CD1c-positive myeloid dendritic cell (primary cell): ENCODE data around the gene MIB1.

Source experiments
- DNase-seq: peaks from one replicate; pipeline ENCODE4 v3.0.0-alpha.2; 2016; ENCODE audit errors: extremely low spot score

Gene MIB1

GRCh38 chr18:21815101-21815500 lies 74.5 kb downstream of the MIB1 start:
- DNase-seq, result no peak

- DNase-seq, result no peak
Measured at GRCh38 chr18:21820033-21820810, 79.6 kb downstream of the MIB1 start.

DNA sequence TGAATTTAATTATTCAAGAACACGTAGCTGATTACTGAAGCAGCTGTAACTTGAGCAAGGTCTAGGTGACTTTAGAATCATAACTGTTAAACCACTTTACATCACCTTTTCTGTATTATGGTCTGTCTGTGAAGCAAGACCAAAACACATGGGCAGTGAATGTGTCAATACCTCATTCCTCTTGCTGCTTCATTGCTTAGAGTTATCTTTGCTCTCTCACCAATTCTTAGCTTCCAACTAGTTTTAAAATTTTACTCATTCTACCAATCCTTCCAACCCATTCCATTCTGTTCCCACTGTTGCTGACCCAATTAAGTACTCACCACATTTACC lies 80.2 kb downstream of the MIB1 start:
- DNase-seq, result no peak

GRCh38 chr18:21823848-21824247 lies 83.3 kb downstream of the MIB1 start:
- DNase-seq, result no peak

GRCh38 chr18:21826196-21826595 lies 85.6 kb downstream of the MIB1 start:
- no peak for DNase-seq

DNA sequence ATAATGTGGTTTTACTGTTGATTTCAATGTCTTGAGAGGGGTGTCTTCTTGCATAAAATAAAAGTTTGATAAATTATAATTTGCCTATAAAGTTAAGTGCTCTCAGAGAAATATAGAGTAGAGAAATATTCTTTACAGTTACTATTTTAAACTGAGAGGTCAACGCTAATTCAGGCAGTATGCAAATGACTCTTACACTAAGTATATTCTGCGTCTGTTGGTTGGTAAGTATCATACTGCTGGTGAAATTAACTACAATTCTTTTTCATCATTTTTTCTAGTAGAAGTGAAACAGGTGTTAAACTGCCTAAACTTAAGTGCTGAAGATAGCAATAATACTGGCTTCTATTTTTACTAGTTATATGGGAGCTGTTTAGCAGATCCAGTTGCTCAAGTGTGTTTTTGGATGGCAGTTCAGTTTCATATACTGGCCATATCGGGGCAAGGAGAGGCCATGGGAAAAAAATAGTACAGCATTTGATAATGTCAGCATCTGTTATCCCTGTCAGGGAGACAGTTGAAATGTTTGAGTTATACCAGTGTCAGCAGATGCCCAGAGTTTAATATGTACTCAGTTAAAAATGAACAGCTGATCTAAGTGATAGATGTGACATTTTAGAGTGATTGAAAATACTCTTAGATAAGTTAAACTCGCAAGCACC lies 86.2 kb downstream of the MIB1 start:
- DNase-seq, result no peak

- no peak for DNase-seq
Measured at GRCh38 chr18:21830532-21830931, 89.9 kb downstream of the MIB1 start.

DNA sequence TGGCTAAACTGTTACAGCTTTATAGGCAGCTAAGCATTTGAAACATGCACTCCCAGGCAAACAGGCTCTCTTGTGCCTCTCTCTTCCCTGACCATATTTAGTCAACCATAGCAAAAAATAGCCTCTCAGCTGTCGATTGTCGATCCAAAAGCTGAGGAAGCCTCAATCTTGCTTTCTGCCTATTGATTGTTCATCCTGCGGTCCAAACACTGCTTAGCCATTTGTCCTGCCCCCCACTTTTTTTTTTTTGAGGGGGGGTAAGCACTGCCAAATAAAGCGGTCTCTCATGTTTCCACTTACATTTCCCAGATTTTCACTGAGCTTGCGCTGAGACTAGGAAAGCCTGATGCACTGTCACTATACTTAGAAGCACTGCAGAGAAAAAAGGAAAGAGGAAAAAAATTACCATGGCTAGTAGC lies 90.8 kb downstream of the MIB1 start:
- DNase-seq, result no peak

DNA sequence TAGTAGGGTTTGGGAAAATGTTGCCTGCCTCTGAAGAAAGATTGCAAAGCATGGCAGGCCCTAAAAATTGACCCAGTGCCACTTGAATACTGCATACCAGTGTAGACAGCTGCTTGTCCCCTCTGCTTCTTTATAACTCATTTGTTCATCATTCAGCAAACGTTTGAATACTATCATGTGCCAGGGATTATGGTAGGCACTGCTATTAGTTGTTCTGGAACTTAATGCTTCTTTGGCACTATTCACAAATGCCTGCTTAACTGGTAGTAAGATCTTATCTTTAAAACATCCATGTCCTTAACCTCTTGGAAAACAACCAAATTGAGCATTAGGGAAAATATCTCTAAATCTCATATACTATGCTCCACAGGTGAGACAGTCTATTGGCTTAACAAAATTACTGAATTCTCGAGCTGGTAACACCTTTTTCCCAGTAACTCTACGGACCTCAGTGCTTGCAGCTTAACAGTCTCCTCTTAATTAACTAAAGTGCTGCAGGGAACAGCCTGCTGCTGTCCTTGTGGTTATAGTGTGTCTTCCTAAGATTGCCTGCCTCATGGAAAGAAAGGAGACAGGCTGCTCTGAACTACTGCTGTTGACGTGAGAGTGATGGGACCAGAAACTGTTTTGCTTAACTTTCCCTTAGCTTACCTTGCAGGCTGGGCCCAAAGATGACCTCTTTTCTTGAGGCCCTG lies 93.2 kb downstream of the MIB1 start:
- no peak for DNase-seq

GRCh38 chr18:21834299-21834660 lies 93.7 kb downstream of the MIB1 start:
- DNase-seq, result no peak

DNA sequence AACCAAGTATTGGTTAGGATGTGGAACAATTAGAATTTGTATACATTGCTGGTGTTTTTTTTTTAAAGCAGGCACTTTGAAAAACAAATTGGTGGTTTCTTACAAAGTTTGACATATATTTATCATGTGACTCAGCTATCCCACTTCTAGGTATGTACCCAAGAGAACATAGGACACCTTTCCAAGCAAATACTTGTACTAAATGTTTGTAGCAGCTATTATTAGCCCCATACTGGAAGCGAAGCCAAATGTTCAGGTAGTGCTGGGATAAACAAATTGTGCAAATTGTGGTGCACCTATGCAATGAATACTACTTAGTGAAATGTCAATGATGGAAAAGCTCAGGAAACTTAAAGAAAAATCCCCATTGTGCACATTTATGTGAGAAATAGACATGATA lies 101.0 kb downstream of the MIB1 start:
- DNase-seq, result no peak

DNA sequence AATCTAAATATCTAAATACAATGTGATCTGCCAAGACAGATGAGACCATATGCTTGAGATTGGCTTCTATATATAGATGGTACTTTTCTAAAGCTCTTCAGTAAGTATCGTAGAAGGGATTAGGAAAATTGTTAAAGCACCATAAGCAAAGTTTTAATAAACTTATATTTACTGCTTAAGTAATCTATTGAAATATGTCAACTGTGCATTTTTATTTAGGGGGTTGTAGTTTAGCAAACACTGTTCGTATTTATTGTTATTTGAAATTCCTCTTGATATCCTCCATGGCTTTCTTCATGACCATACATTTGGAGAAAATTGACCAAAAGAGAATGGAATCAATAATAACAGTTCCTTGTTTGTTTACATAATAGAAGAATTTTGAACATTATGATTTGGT lies 102.7 kb downstream of the MIB1 start:
- no peak for DNase-seq

- DNase-seq, result no peak
Measured at GRCh38 chr18:21851327-21851961, 110.9 kb downstream of the MIB1 start.

- DNase-seq, result peak; percentile 2
Measured at GRCh38 chr18:21853016-21853415, 112.4 kb downstream of the MIB1 start.

DNA sequence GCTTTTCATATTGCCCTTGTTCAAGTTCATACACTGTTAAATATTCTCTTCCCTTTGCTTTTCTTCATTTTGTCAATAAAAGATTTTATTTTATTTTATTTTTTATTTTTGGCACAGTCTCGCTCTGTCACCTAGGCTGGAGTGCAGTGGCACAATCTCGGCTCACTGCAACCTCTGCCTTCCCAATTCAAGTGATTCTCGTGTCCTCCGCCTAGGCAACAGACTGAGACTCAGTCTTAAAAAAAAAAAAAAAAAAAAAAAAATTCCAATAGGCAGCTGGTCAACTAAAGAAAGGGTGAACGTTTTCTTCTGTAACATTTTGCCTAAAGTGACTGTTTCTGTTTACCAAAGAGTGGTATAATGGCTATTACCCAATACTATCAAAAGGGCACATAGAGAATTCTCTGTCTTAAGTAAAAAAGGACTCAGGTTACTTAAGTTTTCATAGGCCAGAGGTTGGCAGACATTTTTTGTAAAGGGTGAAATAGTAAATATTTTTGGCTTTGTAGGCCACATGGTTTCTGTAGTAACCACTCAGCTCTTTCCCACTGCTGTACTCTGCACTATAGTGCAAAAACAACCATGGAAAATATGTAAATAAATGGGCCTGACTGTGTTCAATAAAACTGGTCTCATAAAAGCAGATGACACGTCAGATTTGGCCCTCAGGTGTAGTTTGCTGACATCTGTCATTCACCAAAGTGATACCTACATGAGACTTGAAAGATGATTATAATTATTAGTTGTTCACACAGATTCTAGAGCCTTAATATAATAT lies 113.4 kb downstream of the MIB1 start:
- DNase-seq, result no peak

DNA sequence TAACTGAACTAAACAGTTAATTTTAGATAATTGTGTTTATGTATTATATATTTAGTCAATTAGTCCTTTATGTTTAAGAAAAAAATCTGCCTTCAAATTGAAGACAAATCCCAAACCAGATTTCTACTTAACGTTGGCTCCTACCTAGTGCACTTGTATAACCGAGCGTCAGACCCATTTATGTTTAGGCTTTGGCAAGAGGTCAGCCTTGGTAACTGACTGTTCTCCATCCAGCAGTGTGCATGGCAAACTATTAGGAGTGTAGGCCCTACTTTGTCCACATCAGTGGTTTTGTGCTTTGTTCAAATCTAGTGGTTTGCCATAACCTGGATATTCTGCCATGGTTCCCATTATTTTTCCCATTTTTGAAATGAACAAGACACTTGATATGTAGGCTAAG lies 114.8 kb downstream of the MIB1 start:
- no peak for DNase-seq

DNA sequence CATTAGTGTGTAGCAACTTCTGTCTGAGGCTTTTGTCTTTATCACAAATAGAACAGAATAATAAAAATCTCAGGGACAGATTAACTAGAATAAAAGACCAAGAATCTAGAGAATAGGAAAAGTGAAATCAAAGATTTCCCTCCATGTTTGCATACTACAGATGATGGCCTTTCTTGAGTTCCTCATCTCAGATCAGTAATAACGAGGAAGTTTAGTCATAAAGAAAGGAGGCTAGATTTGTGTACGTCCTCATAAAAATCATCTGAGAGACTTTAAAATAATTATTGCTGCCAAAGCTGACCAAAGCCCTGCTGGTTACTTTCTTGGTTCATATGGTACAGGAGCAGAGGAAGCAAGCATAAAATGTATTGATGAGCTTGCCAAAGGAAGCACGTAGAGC lies 117.3 kb downstream of the MIB1 start:
- peak; percentile 30 for DNase-seq

DNA sequence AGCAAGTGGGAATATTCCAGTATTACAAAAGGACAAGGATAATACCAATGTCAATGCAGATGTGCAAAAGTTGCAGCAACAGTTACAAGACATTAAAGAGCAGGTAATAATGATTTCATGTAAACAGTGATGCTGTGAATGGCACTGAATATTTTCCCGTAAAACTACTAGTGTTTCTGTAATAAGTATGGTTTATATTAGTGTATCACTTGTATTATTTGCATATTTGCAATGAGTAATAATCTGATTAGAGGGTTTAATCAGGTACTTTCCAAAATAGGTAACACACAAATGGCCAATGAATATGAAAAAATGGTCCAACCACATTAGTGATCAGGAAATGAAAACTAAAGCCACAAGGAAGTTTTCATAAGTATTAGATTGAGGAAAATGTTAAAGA lies 118.0 kb downstream of the MIB1 start:
- no peak for DNase-seq

- DNase-seq, result no peak
Measured at GRCh38 chr18:21864386-21864785, 123.8 kb downstream of the MIB1 start.

DNA sequence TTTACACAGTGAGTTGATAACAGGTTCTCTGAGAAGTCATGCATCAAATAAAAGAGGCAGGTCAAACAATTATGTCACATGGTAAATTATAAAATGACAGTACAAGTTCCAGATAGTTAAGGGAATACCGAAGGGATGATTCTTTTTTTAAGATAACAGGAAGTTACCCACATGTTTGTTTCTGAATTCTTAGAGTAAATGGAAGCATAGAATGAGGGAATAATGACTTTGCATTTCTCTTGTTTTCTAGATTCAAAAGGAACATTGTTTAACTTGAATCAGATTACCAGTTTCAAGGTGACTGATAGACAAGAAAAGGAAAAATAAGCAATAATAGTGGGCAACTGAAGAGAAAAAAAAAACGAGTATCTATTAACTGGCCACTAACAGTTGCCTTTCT lies 124.5 kb downstream of the MIB1 start:
- DNase-seq, result no peak

GRCh38 chr18:21868770-21869169 lies 128.2 kb downstream of the MIB1 start:
- DNase-seq, result no peak

DNA sequence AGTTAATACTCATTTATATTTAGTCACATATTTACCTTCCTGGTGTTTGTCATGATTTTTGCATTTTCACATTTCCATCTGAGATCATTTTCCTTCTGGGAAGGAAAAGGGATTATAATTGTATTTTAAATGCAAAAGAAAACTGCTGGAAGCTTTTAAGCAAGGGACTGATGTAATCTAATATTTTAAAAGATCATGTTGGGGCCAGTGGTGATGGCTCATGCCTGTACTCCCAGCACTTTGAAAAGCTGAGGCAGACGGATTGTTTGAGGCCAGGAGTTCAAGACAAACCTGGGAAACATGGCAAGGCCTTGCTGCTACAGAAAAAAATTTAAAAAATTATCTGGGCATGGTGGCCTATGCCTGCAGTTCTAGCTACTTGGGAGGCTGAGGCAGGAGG lies 149.0 kb downstream of the MIB1 start:
- no peak for DNase-seq
